KG1 (cell line): ENCODE results near the gene TMEM9.

ENCODE experiments used
- DNase-seq: peaks from one replicate; lab custom pipeline; 2025; lab: John Stamatoyannopoulos, UW

TMEM9 gene

DNA sequence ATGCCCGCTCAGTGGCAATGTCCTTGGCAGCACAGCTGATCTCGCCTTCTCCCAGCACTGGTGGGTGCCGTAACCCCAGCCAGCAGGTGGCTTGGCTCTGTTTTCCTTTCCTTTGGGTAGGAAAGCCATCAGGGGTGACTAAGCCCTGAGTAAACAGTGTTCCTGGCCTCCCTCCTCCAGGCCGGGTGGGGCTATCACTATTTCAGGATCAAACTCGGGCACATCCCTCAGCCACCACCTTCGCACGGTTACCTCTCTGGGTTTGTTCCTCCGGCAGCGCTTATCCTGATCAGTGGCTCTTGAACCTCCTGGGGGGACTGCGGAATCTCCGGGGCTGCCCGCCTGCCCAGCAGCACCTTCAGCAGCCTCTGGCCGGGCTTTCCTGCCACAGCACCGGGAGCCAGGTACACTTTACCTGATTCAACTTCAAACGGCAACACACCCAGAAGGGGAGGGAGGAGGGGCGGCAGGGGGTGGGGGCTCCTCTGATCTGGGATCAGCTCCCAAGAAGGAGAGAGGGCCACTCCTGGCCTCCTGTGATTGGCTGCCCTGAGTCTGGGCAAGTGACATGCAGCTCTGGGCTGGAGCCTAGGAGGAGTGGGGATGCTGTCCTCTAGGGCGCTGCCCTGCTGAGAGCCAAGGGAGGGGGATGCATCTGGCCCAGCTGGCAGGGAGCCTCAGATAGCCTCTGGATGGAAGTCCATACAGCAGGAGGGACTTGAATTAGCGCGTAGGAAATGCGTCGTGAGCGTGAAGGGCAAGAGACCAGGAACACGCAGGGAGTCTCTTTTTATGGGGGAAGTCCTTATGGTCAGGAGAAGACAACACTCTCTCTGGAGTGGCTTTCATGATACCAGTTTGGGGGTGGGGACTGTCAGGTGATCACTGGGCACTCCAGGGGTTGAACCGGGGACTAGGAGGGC, 27.2 kb downstream of the TMEM9 start, which contains the start of gene ASCL5:
Gene ASCL5 (minus strand): TSS at position 353 of the 923 bp plus-strand sequence. CDS start 11,812 bp downstream, outside the sequence.
- no peak for DNase-seq

DNA sequence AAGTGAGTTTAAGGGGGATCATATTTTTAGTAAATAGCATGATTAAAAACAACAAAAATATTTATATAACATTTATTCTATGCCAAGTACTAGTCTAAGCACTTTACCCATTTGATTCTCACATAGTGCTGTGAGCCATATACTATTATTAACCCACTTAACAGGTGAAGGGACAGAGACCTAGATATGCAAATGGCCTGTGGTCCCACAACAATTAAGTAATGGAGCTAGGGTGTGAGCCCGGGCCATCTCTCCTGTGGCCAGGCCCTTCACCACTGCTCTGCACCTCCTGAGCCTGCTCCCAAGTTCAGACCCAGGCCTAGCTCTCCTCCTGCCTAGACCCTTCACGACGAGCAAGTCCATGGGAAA, 27.8 kb downstream of the TMEM9 start:
- DNase-seq = no peak

DNA sequence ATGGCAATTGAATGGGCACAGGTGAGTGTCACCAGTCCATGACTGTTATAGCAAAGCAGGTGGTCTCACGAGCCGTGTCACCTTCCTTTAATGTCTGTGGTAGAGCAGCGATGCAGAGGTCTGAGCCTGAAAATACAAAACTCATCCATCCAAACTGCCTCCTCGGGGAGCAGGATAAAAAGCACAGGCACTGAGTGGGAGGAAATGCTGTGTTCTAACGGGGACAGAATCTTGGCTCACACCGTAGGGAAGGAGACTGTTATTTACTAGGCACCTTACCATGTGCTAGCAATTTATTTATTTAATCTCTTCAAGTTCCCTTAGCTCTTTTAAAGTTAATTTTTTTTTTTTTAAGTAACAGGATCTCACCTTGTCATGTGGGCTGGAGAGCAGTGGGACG, 28.5 kb downstream of the TMEM9 start:
- no peak for DNase-seq

DNA sequence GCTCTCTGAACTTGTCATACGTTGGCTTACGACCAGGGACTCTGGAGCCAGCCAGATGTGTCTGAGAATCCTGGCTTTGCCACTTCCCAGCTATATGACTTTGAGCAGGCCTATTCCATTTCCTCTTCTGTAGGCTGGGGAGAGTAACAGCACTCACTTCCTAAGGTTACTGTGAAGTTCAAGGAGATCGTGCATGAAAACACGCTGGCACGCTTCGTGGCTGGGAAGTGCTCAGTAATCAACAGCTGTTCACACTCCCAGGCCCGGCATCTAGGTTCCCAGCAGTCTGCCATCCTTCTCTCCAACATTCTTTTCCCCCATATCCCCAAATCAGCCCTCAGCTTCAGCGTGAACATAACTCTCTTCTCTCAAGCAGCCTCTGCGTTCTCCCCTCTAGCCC, 29.3 kb downstream of the TMEM9 start:
- DNase-seq = no peak

DNA sequence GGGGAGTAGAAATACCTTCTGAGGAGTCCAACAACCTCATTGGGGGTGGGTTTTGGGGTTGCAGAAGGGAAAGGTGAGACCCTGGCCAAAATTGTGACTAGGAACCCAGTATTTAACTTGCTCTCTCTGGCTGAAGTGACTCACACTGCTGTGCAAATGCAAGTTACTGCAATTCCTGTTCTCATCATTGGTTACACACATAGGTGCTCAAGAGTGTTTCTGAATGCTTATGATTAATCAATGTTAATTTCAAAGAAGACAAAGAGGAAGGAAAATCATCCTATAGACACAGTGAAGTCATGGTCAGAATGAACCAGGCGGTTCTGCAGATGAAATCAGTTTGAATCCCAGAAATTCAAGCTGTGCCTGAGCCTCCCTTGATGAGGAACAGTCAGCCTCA, 30.4 kb downstream of the TMEM9 start:
- DNase-seq = no peak

DNA sequence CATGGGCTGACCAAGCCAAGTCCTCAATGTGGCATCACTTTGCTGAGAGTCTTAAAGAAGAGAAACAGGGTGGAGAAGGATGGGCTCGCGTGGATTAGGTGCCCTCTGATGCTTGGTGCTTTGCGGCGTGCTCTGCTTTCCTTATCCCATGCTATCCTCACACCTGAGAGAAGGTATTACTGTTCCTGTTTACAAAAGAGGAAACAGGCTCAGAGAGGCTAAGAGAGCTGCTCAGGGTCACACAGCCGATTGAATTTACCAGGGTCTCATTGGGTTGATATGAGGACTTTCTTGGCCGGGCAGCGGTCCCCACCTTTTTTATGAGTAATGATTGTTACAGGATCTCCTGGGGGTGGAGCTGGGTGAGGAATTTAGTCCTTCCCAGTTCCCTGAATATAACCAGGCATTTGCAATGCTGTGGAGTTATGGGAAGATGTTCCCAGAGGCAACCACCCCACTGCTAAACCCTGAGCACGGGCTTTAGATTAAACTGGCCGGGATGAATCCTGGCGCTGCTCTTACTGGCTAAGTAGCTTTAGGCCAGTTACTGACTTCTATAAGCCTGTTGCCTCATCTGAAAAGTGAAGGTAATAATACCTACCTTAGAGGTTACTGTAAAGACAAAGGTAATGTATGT, 31.8 kb downstream of the TMEM9 start:
- DNase-seq = no peak

DNA sequence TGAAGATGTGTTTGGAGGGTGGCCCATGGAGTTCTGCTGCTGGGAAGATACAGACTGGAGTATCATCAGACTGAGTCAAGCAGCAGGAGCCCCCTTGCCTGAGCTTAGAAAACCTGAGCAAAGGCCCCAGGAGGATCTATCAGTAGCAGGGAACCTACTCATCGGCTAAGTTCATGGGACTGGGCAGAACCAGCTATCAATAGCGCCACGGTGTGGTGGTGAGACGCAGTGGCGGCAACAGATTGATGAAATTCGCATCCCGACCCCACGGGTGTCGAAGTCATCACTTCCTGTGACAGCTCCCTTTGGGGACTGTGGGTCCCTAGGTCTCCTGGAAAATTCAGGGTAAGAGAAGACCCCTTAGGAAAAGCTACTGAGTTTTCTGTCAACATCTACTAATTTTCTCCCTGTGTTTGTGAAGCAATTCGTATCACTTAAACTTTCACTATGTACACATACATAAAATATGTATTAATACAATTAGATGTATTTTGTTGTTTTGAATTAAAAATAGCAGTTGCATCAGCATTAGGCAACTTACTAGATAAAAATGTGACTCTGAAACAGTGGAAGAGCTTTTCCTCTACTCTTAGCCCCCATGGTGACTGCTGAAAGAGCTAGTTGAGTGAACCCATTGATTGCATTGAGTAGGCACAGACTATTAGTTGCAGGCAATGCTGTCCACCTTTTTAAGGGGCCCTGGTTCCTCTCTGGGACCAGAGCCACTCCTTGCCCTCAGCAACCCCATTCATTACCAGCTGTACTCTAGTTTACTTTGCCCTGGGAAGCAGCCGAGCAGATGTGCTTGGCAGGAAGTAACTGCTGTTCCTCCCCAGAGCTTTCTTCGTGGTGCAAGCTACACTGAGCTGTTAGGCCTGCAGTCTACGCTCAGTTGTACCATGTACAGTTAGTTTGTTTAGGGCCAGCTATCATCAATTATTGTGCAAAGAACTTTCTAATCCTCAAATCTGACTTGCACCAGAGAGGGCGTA, 34.8 kb downstream of the TMEM9 start:
- DNase-seq = no peak

DNA sequence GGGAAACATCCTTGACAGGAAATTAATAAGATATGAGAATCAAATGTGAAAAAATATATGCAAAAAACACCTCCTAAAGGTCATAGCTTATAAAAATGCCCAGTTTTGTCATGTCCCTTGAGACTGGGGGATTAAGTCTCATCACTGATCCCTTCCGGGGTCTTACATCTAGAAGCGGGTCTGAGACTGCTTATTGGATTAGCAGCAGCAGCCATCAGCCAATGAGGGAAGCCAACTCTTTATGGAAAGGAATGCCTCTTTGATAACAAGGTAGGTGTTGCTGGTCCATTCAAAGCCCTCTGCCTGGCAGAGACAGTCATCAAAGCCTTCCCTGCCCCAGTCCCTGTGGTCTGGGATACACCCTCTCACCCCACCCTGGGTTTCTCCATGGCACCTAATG, 38.2 kb downstream of the TMEM9 start:
- no peak for DNase-seq

DNA sequence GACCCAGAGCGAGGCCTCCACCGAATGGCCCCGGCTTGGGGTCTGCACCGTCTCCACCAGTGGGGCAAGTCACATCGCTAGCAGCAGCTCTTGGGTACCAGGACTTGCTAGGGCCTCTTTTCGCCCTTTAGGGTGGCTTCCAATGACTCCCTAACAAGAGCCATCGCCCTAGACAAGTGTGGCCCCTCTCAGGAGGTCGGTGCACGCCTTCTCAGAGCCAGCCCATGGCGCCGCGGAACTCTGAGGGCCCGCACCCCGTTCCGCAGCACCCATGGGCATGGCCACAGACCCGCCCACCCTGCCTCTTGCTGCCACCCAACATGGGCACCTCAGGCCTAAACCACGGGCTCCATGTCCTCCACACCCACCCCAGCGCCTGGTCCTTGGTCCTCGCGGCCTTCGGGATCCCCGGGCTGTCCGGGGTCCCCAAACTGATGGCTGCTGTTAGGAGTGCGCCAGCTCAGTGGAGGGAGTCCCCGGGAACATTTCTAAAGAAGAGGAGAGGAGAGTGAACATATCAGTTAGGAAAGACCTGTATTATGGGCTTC, 38.8 kb downstream of the TMEM9 start:
- no peak for DNase-seq

DNA sequence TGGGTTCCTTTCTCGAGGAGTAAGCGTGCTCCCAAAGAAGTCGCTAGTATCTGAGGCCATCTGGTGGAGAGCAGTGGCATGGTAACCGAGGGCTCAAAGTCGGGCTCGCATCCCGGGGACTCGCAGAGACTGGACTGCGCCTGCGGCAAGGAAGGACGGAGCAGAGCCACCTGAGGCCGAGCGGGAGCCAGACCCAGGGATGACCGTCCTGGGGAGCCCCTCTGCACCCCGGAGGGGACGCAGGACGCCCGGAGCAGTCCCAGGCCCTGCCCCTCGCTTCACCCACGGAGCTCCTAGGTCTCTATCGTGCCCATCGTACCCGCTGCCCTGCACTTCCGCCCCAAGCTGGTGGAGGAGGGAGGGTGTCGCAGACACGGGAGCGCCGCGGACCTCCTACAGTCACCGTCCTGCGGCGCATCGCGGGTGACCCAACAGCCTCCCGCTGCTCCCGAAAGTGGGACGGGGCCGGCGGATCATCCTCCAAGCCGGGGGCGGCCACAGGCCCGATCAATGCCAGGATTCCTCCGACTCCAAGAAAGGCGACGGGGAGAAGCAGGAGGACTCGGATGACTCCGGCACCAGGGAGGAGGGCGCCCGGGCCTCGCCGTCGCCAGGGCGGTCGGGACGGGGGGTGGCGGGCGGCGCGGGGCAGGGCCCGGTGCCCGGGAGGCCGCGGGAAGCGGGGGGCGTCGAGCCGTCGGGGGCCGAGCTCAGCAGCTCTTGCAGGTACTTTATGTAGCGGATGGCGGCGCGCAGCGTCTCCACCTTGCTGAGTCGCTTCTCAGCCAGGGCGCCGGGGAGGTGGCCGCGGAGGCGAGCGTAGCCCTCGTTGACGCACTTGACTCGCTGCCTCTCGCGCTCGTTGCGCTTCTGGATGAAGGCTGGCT, 39.8 kb downstream of the TMEM9 start:
- peak; percentile 48 for DNase-seq

DNA sequence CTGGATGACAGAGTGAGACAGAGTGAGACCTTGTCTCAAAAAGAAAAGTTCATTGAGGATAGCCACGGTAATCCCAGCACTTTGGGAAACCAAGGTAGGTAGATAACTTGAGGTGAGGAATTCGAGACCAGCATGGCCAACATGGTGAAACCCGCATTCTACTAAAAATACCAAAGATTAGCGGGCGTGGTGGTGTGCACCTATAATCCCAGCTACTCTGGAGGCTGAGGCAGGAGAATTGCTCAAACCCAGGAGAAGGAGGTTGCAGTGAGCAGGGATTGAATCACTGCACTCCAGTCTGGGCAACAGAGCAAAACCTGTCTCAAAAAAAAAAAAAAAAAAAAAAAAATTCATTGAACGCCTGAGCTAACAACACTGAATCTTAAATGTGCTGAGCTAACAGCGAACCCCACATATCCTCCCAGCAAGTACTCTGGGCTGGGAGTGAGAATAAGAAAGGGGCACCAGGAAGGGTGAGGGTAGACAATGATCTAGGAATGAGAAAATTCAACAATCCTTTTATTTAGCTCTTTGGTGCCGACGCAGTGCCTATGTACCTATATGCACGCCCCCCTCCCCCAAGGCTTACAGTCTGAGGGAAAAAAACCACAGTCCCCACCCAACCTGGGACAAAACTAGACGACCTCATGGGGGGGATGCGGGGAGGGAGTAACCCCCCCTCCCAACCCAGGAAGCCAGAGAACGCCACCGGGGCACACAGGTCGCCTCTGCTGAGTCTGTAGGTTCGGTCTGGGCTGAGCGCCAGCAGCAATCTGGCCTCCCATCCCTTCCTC, 40.6 kb downstream of the TMEM9 start:
- DNase-seq = no peak

DNA sequence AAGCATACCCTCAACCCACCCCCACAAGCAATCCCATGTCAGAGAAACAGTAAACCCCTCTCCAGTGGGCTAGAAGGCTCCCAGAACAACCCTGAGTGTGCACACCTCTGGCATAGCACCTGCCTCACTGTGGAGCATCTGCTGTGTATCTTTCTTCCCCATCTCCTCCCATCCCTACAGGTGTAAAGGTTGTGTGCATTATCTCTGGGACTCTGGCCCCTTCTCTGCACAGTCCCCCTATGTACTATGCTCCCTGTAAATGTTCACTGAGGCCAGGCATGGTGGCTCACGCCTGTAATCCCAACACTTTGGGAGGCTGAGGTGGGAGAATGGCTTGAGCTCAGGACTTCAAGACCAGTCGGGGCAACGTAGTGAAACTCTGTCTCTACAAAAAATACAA, 41.3 kb downstream of the TMEM9 start:
- no peak for DNase-seq

DNA sequence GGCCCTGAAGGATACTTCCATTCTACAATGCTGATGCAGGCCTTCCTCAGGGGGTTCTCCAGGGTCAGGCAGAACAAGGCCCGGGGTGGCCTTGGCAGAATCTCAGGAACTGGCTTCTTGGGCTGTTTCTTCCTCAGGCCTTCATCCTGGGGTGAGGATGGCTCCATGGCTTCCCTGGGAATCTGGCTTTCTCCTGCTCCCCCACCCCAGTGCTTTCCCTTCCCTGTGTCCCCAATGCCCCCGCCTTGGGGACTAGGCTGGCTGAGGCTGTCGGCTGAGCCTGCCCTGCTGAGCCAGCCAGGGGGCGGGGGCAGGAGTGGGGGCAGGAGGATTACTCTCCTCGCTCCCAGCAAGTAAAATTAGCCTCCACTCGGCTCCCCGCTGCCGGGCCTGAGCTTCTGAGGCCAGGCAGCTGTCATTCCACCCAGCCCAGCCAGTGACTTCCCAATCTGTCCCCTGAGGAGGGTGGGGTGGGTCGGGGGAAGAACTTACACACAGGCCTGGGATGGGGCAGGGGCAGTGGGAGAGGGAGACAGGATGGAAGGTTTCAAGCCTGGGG, 42.0 kb downstream of the TMEM9 start, which contains the start of gene CACNA1S:
Gene CACNA1S (minus strand): TSS at position 254 of the 559 bp plus-strand sequence. CDS start 87 bp downstream, at position 167.
- DNase-seq = no peak

DNA sequence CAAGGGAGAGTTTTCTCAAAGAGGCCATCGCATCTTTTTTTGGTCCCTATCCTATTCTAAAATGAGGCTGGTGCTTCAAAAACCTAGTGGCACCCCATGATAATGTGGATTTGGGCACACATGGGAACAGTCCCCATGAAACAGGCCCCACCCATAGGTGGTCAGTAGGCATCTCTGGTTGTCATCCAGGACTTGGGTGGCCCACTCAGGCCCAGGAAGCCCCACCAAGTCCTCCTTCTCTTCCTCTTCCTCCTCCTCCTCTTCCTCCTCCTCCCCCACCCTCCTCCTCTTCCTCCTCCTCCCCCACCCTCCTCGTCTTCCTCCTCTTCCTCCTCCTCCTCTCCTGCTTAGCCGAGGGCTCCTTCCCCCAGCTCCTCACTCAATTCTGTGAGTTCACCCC, 42.6 kb downstream of the TMEM9 start:
- no peak for DNase-seq

DNA sequence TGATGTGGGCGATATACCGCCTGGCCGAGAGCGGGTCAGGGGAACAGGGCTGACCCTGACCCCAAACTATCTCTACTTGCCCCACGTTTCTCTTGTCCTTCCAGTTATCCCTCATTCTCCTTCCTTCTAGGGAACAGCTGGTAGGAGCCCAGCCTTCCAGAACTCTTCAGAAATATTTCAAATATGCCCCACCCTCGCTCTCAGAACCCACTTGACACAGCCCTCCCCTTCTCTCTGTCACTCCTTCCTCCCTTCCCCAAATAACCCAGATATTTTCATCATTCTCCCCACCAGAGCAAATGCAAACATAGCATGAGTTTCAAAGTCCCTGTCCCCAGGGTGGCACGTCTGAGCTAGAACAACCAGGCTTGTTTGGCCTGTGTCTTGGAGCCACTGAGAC, 43.1 kb downstream of the TMEM9 start:
- no peak for DNase-seq

DNA sequence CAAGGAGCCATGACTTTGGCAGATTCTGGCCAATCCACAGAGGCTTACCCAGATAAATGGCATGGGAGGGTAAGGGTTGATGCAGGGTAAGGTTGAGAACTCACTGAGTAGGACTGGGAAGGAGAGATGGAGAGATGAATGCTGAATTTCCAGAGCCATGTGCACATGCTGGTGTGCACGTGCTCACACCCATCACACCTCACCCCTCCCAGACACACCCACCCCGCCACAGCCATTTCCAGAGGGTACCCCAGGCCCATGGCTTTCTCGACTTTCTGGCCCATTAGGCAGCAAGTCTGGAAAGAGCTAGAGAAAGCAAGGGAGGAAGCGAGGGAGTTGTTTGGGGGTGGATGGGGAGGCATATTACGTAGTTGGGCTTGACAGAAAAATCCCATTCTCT, 43.7 kb downstream of the TMEM9 start:
- DNase-seq = no peak

DNA sequence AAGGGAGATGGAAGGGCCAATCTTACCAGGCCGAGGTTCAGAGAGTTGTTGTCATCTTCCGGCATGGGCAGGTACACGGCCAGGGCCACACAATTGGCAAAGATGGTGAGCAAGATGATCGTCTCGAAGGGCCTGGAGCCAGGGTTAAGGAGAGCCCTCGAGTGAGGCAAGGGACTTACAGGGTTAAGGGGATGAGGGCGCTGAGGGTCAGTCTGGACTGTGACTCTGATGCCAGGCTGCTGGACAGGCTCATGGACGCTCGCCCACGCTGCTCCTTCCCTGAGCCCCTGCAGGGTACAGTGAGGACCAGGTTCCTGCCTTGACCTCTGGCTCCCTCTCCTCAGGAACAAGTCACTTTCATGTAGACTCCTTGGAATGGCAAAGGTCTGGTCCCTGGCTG, 44.1 kb downstream of the TMEM9 start:
- DNase-seq = no peak

DNA sequence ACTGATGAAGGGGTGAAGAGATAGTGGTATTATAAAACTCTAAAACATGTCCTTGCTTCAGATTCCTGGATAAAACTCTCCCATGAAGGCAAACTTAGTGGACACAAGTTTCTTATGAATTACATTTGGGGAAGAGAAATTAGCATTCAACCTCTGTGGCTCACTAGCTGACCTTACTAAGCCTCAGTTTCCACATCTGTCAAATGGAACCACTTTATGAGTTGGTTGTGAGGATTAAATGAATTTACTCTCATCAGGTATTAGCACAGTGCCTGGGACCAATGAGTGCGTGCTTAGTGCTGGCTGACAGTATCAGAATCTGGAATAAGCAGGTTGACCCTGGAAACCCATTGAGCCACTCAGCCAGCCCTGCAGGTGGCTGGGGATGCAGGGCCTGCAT, 44.6 kb downstream of the TMEM9 start:
- no peak for DNase-seq

DNA sequence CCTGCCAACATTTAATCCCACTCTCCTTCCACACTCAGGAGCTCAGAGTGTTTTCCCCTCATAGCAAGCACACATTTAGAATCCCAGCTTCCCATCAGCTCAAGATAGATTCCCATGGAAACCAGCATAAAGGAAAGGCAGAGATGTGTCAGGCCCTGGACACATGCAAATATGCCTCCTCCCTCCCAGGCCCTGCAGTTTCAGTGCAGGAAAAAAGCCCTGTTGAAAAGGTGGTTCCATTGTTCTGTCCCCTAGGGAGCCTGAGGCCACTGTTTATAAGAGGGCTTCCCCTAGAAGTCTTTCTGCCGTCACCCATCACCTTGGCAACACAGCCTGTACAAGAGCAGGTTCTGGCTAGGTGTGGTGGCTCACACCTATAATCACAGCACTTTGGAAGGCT, 45.7 kb downstream of the TMEM9 start:
- DNase-seq = no peak

DNA sequence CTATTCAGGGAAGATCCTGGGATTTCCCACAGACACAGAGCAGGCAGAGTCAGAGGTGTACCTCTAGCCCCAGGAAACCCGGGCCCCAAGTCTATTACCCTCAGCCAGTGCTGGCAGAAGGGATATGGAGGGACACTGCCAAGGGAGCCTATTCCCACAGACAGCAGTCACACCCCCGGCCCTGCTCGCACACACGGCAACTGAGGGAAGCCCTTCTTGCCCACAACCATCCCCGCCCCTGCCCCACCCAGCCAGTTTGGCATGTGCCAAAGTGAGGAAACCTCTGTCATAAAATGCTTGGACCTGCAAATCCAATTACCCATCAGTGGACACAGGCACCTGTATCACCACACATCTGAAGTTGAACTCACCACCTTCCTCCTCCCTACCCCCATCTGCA, 48.6 kb downstream of the TMEM9 start:
- DNase-seq = no peak
